ENCODE data around the gene KIAA0930. TPM values are rescaled to one million over a fixed set of nuclear protein-coding genes. Genes with fewer than 3 reads are reported as not detected.

Gene KIAA0930
- total RNA-seq, 1 donor from 2014 or later: 60.2 TPM

GRCh38 chr22:45271667-45272201 is 31.0 kb upstream of the KIAA0930 start:
- Mint-ChIP-seq H3K4me3 (no peak overlapping the region), H3K9me3 (no peaks in the 10 kb centered on the region), H3K4me1 (peaks cover 22% of the 10 kb centered on the region), H3K27ac (ENCODE audit: unreplicated experiment) (no peak overlapping the region), H3K27me3 (ENCODE audit: low read depth) (peaks cover 15% of the 10 kb centered on the region), H3K36me3 (ENCODE audit: low read depth) (no peaks in the 10 kb centered on the region)
- DNase-seq (ENCODE audit: low read depth, low spot score): no peak
- TF ChIP-seq CTCF (conservative IDR thresholded peaks at IDR 0.05): no peak

GRCh38 chr22:45270095-45271020 is 29.7 kb upstream of the KIAA0930 start:
- TF ChIP-seq CTCF (conservative IDR thresholded peaks at IDR 0.05): no peak
- Mint-ChIP-seq H3K4me3 (peak overlapping the region; percentile 84), H3K27me3 (ENCODE audit: low read depth) (peaks cover 13% of the 10 kb centered on the region), H3K27ac (ENCODE audit: unreplicated experiment) (no peak overlapping the region), H3K4me1 (peaks cover 22% of the 10 kb centered on the region), H3K36me3 (ENCODE audit: low read depth) (no peaks in the 10 kb centered on the region), H3K9me3 (no peaks in the 10 kb centered on the region)
- no peak for DNase-seq (ENCODE audit: low read depth, low spot score)

GRCh38 chr22:45268958-45269844 is 28.5 kb upstream of the KIAA0930 start:
- Mint-ChIP-seq H3K36me3 (ENCODE audit: low read depth) (no peaks in the 10 kb centered on the region), H3K27ac (ENCODE audit: unreplicated experiment) (no peak overlapping the region), H3K4me3 (peak overlapping the region; percentile 90), H3K9me3 (no peaks in the 10 kb centered on the region), H3K4me1 (peaks cover 22% of the 10 kb centered on the region), H3K27me3 (ENCODE audit: low read depth) (peaks cover 13% of the 10 kb centered on the region)
- DNase-seq (ENCODE audit: low read depth, low spot score): peak; percentile 95
- TF ChIP-seq CTCF (conservative IDR thresholded peaks at IDR 0.05): peak; percentile 97

- no peaks in the 10 kb centered on the region for H3K9me3 Mint-ChIP-seq
- no peaks in the 10 kb centered on the region for H3K36me3 Mint-ChIP-seq (ENCODE audit: low read depth)
- no peak overlapping the region for H3K27ac Mint-ChIP-seq (ENCODE audit: unreplicated experiment)
- peaks cover 13% of the 10 kb centered on the region for H3K27me3 Mint-ChIP-seq (ENCODE audit: low read depth)
- peak; percentile 53 for DNase-seq (ENCODE audit: low read depth, low spot score)
- H3K4me3 Mint-ChIP-seq: peak overlapping the region; percentile 90
- peaks cover 30% of the 10 kb centered on the region for H3K4me1 Mint-ChIP-seq
- TF ChIP-seq CTCF (conservative IDR thresholded peaks at IDR 0.05): no peak
These were observed 27.7 kb upstream of the KIAA0930 start for GRCh38 chr22:45268167-45268957.

- no peak for DNase-seq (ENCODE audit: low read depth, low spot score)
- Mint-ChIP-seq H3K4me1 (peaks cover 27% of the 10 kb centered on the region), H3K27ac (ENCODE audit: unreplicated experiment) (no peak overlapping the region), H3K36me3 (ENCODE audit: low read depth) (no peaks in the 10 kb centered on the region), H3K27me3 (ENCODE audit: low read depth) (peaks cover 9% of the 10 kb centered on the region), H3K4me3 (peak overlapping the region; percentile 54), H3K9me3 (no peaks in the 10 kb centered on the region)
- no peak for TF ChIP-seq CTCF (conservative IDR thresholded peaks at IDR 0.05)
These were observed 24.8 kb upstream of the KIAA0930 start for GRCh38 chr22:45265535-45265934.

Data from neural crest cell (in vitro differentiated cells).